H1 (cell line): ENCODE measurements around the gene IL24. TPM values are rescaled to one million over a fixed set of nuclear protein-coding genes. Genes with fewer than 3 reads are reported as not detected.

Experiments used
- CTCF ChIA-PET: fragments of 300-600 bp; sonication (Branson Sonifier 250); formaldehyde crosslinking; loops from one replicate; lab custom pipeline; 2021; ENCODE audit not compliant: partially characterized antibody; lab: Charles Lee
- POLR2A ChIA-PET: fragments of 300-600 bp; sonication (Branson Sonifier 250); formaldehyde crosslinking; loops from one replicate; lab custom pipeline; 2021; ENCODE audit warnings: inconsistent platforms; ENCODE audit not compliant: partially characterized antibody; lab: Charles Lee
- DNase-seq, 2 experiments: peaks; one replicate each; pipeline versions ENCODE4 v3.0.0 to v3.0.0-alpha.2; 2010 to 2022; ENCODE audit warnings: low spot score in 2 of 2, low read depth in 1 of 2, mixed read lengths in 1 of 2
- FAIRE-seq: peaks from 2 replicates; lab custom pipeline; 2011; peaks lifted over from hg19 to GRCh38; lab: Jason Lieb, UNC
- H2AFZ ChIP-seq: 2 replicates; pipeline ENCODE4 v1.8.1; 2012; ENCODE audit warnings: low read length, inconsistent platforms
- H2AK5ac ChIP-seq: 2 replicates; pipeline ENCODE4 v1.6.1; 2013; ENCODE audit warnings: low read depth, low read length
- H2BK120ac ChIP-seq: replicated peaks from 2 replicates; pipeline ENCODE3; 2013; ENCODE audit warnings: low read depth, low read length, inconsistent platforms
- H2BK12ac ChIP-seq: 2 replicates; pipeline ENCODE4 v1.6.1; 2013; ENCODE audit warnings: low read depth, low read length
- H2BK15ac ChIP-seq: 2 replicates; pipeline ENCODE4 v1.6.1; 2013; ENCODE audit warnings: low read length
- H2BK20ac ChIP-seq: 2 replicates; pipeline ENCODE4 v1.6.1; 2013; ENCODE audit warnings: low read length
- H2BK5ac ChIP-seq: 2 replicates; pipeline ENCODE4 v1.6.1; 2013; ENCODE audit warnings: low read depth, low read length
- H3K14ac ChIP-seq: 2 replicates; pipeline ENCODE4 v1.6.1; 2013; ENCODE audit warnings: inconsistent platforms; ENCODE audit not compliant: insufficient read length
- H3K18ac ChIP-seq: 2 replicates; pipeline ENCODE4 v1.6.1; 2013; ENCODE audit warnings: low read length; ENCODE audit errors: extremely low read depth
- H3K23ac ChIP-seq: 2 replicates; pipeline ENCODE4 v1.6.1; 2013; ENCODE audit warnings: inconsistent platforms; ENCODE audit not compliant: insufficient read length
- H3K23me2 ChIP-seq: 2 replicates; pipeline ENCODE4 v1.6.1; 2013; ENCODE audit warnings: low read depth, low read length
- H3K27ac ChIP-seq: 2 replicates; pipeline ENCODE4 v1.6.1; 2011; ENCODE audit warnings: low read depth, low read length, inconsistent platforms
- H3K27me3 ChIP-seq, 4 experiments: replicated peaks in 1 of 4; 1 replicate in 1 of 4; 2 replicates in 3 of 4; pipeline versions ENCODE4 v1.6.1 to v1.8.1; 2011 to 2013; ENCODE audit warnings: low read length in 3 of 4, mild to moderate bottlenecking in 3 of 4, inconsistent platforms in 2 of 4, mixed read lengths in 2 of 4, moderate library complexity in 1 of 4; ENCODE audit not compliant: control insufficient read depth in 3 of 4, insufficient read depth in 3 of 4; ENCODE audit errors: extremely low read depth in 1 of 4
- H3K36me3 ChIP-seq, 4 experiments: 2 replicates each; pipeline versions ENCODE4 v1.6.1 to v1.8.1; 2011 to 2013; ENCODE audit warnings: mild to moderate bottlenecking in 4 of 4, low read length in 3 of 4, moderate library complexity in 2 of 4, control low read depth in 1 of 4, inconsistent platforms in 1 of 4; ENCODE audit not compliant: insufficient read depth in 4 of 4, control insufficient read depth in 2 of 4
- H3K4ac ChIP-seq: replicated peaks from 2 replicates; pipeline ENCODE3; 2013; ENCODE audit warnings: low read length, low read depth, mixed read lengths, inconsistent platforms; ENCODE audit not compliant: insufficient read length
- H3K4me1 ChIP-seq, 4 experiments: replicated peaks in 1 of 4; 1 replicate in 1 of 4; 2 replicates in 3 of 4; pipeline versions ENCODE4 v1.6.1 to v1.8.1; 2011 to 2013; ENCODE audit warnings: low read length in 3 of 4, inconsistent platforms in 2 of 4, mixed read lengths in 1 of 4; ENCODE audit not compliant: insufficient read depth in 4 of 4, control insufficient read depth in 3 of 4
- H3K4me2 ChIP-seq, 2 experiments: 2 replicates each; pipeline versions ENCODE4 v1.6.1 to v1.8.1; 2011 to 2013; ENCODE audit warnings: low read depth in 2 of 2, low read length in 2 of 2, control low read depth in 1 of 2, inconsistent platforms in 1 of 2, mild to moderate bottlenecking in 1 of 2; ENCODE audit not compliant: insufficient read depth in 1 of 2
- H3K4me3 ChIP-seq, 4 experiments: fragments of 200-600, 300-600 bp in 1 of 4; sonication (generic), shearing (Covaris generic), sonication (Bioruptor Twin) in 1 of 4; 2 replicates each; pipeline versions ENCODE4 v1.5.1 to v1.8.1; 2011 to 2016; ENCODE audit warnings: low read length in 4 of 4, low read depth in 3 of 4, control low read depth in 2 of 4, inconsistent platforms in 2 of 4, mild to moderate bottlenecking in 2 of 4, mixed read lengths in 1 of 4, moderate library complexity in 1 of 4; ENCODE audit not compliant: insufficient read depth in 2 of 4; ENCODE audit errors: extremely low read depth in 1 of 4
- H3K56ac ChIP-seq: replicated peaks from 2 replicates; pipeline ENCODE3; 2013; ENCODE audit warnings: low read depth, mild to moderate bottlenecking, mixed read lengths, low read length, inconsistent platforms; ENCODE audit not compliant: insufficient read length
- H3K79me1 ChIP-seq: 2 replicates; pipeline ENCODE4 v1.6.1; 2013; ENCODE audit warnings: low read depth, low read length, control low read depth
- H3K79me2 ChIP-seq, 2 experiments: 2 replicates each; pipeline versions ENCODE4 v1.6.1 to v1.8.1; 2012 to 2013; ENCODE audit warnings: low read length in 2 of 2, mild to moderate bottlenecking in 2 of 2, inconsistent platforms in 1 of 2; ENCODE audit not compliant: insufficient read depth in 2 of 2, control insufficient read depth in 1 of 2
- H3K9ac ChIP-seq, 4 experiments: replicated peaks in 1 of 4; 1 replicate in 1 of 4; 2 replicates in 3 of 4; pipeline versions ENCODE4 v1.6.1 to v1.8.1; 2011 to 2013; ENCODE audit warnings: low read depth in 3 of 4, low read length in 3 of 4, control low read depth in 2 of 4, mild to moderate bottlenecking in 2 of 4, moderate library complexity in 2 of 4, inconsistent platforms in 1 of 4; ENCODE audit errors: extremely low read depth in 1 of 4
- H3K9me3 ChIP-seq, 2 experiments: 2 replicates each; pipeline versions ENCODE4 v1.6.1 to v1.8.1; 2012 to 2013; ENCODE audit warnings: mild to moderate bottlenecking in 2 of 2, moderate library complexity in 2 of 2, control low read depth in 1 of 2, inconsistent platforms in 1 of 2, low read depth in 1 of 2, low read length in 1 of 2, mixed read lengths in 1 of 2; ENCODE audit not compliant: insufficient read depth in 2 of 2
- H4K20me1 ChIP-seq, 2 experiments: replicated peaks in 1 of 2; 2 replicates each; pipeline versions ENCODE3 to v1.8.1; 2011 to 2013; ENCODE audit warnings: inconsistent platforms in 2 of 2, low read length in 2 of 2, mild to moderate bottlenecking in 1 of 2; ENCODE audit not compliant: insufficient read depth in 2 of 2, control insufficient read depth in 1 of 2
- H4K5ac ChIP-seq: 2 replicates; pipeline ENCODE4 v1.6.1; 2013; ENCODE audit warnings: low read length, low read depth, mixed read lengths, inconsistent platforms; ENCODE audit not compliant: insufficient read length
- H4K8ac ChIP-seq: 2 replicates; pipeline ENCODE4 v1.8.0; 2013; ENCODE audit warnings: mild to moderate bottlenecking, moderate library complexity, low read length, inconsistent platforms; ENCODE audit not compliant: insufficient read depth; ENCODE audit errors: extremely low read depth
- H4K91ac ChIP-seq: replicated peaks from 2 replicates; pipeline ENCODE3; 2013; ENCODE audit warnings: low read length, mixed read lengths, inconsistent platforms; ENCODE audit not compliant: insufficient read length
- BRCA1 ChIP-seq: IDR thresholded peaks from 2 replicates; pipeline ENCODE4 v1.6.1; 2012; ENCODE audit warnings: low read depth, low read length, improper control_type of control experiment
- MAFK ChIP-seq: IDR thresholded peaks from 2 replicates; pipeline ENCODE4 v1.6.1; 2012; ENCODE audit warnings: low read depth, mild to moderate bottlenecking, improper control_type of control experiment, low read length
- WGBS, 2 experiments: shearing (Covaris generic) in 1 of 2; methylation state at CpG; one replicate each; pipeline versions ENCODE4 v1.1.6 to v1.1.7; 2013 to 2015; ENCODE audit warnings: low lambda C conversion rate in 2 of 2, mixed read lengths in 2 of 2, inconsistent platforms in 1 of 2, low coverage in 1 of 2, missing lambda C conversion rate in 1 of 2; ENCODE audit not compliant: insufficient replicate concordance in 2 of 2, insufficient coverage in 1 of 2, insufficient read length in 1 of 2; ENCODE audit errors: extremely low coverage in 1 of 2, missing lambda C conversion rate in 1 of 2; 5-methylcytosine and 5-hydroxymethylcytosine counted together
- polyA plus RNA-seq, 7 experiments: library from polyadenylated mRNA; depleted of rRNA in 3 of 7; stranded (reverse) in 5 of 7; unstranded in 2 of 7; fragments of >200 nt in 5 of 7; fragments of 200-250 nt in 2 of 7; gene quantifications; 1 replicate in 5 of 7; 2 replicates in 1 of 7; 4 replicates in 1 of 7; pipeline versions ENCODE4 v1.2.1 to v1.2.3, GENCODE V29; 2011 to 2013; ENCODE audit warnings: missing spikeins in 2 of 7, mixed read lengths in 2 of 7
- total RNA-seq: library from RNA; stranded (reverse); fragmentation: NEBNext Ultra II Directional; extraction: Animal tissue kit (Norgen Biotek cat#: 25700); gene quantifications from 2 replicates; pipeline ENCODE4 v1.2.1, GENCODE V29; 2021

Gene IL24
- total and polyA plus RNA-seq, 2 of the 8 experiments (the other 6 are each of a cell fraction or from before 2014, with no cell fraction given): not detected

- Histone ChIP-seq H3K79me1 (no peaks in the 10 kb centered on the region), H2BK120ac (no peak overlapping the region), H3K4ac (no peak overlapping the region), H3K56ac (no peak overlapping the region), H4K5ac (no peak overlapping the region), H3K27me3 (no peaks in the 10 kb centered on the region), H4K8ac (no peak overlapping the region), H3K4me2 (no peak overlapping the region), H2AFZ (no peak overlapping the region), H4K20me1 (no peaks in the 10 kb centered on the region), H2BK20ac (no peak overlapping the region), H3K23me2 (no peaks in the 10 kb centered on the region), H3K14ac (no peak overlapping the region), H3K9ac (no peak overlapping the region), H2AK5ac (no peak overlapping the region), H3K27ac (no peak overlapping the region), H2BK12ac (no peak overlapping the region), H3K4me1 (peaks cover 0 to 3% (median 1%) of the 10 kb centered on the region in 4 experiments; a peak in 3 of 7 replicates), H3K36me3 (no peaks in the 10 kb centered on the region), H3K18ac (no peak overlapping the region), H3K9me3 (no peaks in the 10 kb centered on the region), H3K79me2 (no peaks in the 10 kb centered on the region), H2BK15ac (no peak overlapping the region), H2BK5ac (no peak overlapping the region), H3K23ac (no peak overlapping the region), H3K4me3 (no peak overlapping the region), H4K91ac (no peak overlapping the region)
- POLR2A ChIA-PET: no interaction called here
- WGBS, 2 experiments: 83% methylated on average over 4 of the region's 4 CpGs; no CpG with 5 or more reads in 1 of the 2 experiments
- CTCF ChIA-PET: interaction anchor here (0.6 to 3.1 kb wide), 10 partner anchors 9 to 146 kb away, joined by 3 to 15 read pairs (median 4); partner anchors contain the start of gene IL20
- DNase-seq: no peak
- FAIRE-seq: no peak
- TF ChIP-seq BRCA1: no peak
- no peak for TF ChIP-seq MAFK
These were observed 9.5 kb upstream of the IL24 start for GRCh38 chr1:206887701-206888100.
